K562 (cell line): ENCODE measurements around the gene TRAPPC13. TPM values are rescaled to one million over a fixed set of nuclear protein-coding genes. Genes with fewer than 3 reads are reported as not detected.

Experiments used
- ATAC-seq: fragments of 200-7000 bp; cut with Tn5 transposase; 3 replicates; pipeline ENCODE4 v1.9.1; 2020; ENCODE audit warnings: moderate library complexity
- BruUV-seq: library from RNA; stranded (reverse); fragments of 400-500 nt; replicated peaks from 2 replicates; lab custom pipeline; 2021; lab: Mats Ljungman, UMichigan
- CTCF ChIA-PET: fragments of 300-600 bp; formaldehyde crosslinking; extraction: SDS; loops from one replicate; lab custom pipeline; 2021; ENCODE audit warnings: low intra/inter-chr PET ratio; lab: Yijun Ruan, JAX
- POLR2A ChIA-PET: fragments of 300-600, 350-650 bp; sonication (Branson Sonifier 250); formaldehyde crosslinking; extraction: SDS; loops from one replicate; lab custom pipeline; 2021; ENCODE audit warnings: antibody characterized with exemption, inconsistent platforms; lab: Yijun Ruan, JAX
- DNase-seq, 4 experiments: peaks; one replicate each; pipeline versions ENCODE4 v3.0.0 to v3.0.0-alpha.2; 2011 to 2018; ENCODE audit warnings: low spot score in 3 of 4, mixed read lengths in 3 of 4; ENCODE audit errors: extremely low read depth in 1 of 4
- FAIRE-seq: peaks from 2 replicates; lab custom pipeline; 2011; peaks lifted over from hg19 to GRCh38; lab: Jason Lieb, UNC
- H2AFZ ChIP-seq: 2 replicates; pipeline ENCODE4 v1.6.0; 2011; ENCODE audit warnings: low read depth, low read length, control low read depth, inconsistent platforms
- H3K27ac ChIP-seq: fragments of 200-600 bp; 3 replicates; pipeline ENCODE4 v1.8.0; 2011; ENCODE audit warnings: low read depth, mild to moderate bottlenecking, control low read depth, inconsistent platforms, low read length, moderate library complexity, mixed read lengths; ENCODE audit errors: extremely low read depth
- H3K27me3 ChIP-seq, 2 experiments: fragments of 300-600 bp in 1 of 2; 2 replicates in 1 of 2; 3 replicates in 1 of 2; pipeline versions ENCODE4 v1.6.0 to v1.8.0; 2011; ENCODE audit warnings: inconsistent platforms in 2 of 2, low read length in 2 of 2, mild to moderate bottlenecking in 1 of 2, mixed read lengths in 1 of 2, moderate library complexity in 1 of 2; ENCODE audit not compliant: control insufficient read depth in 2 of 2, insufficient read depth in 2 of 2
- H3K36me3 ChIP-seq: fragments of 300-600 bp; 3 replicates; pipeline ENCODE4 v1.8.0; 2011; ENCODE audit warnings: mild to moderate bottlenecking, low read length, inconsistent platforms; ENCODE audit not compliant: control insufficient read depth, insufficient read depth
- H3K4me1 ChIP-seq, 2 experiments: fragments of 200-600 bp in 1 of 2; replicated peaks in 1 of 2; 2 replicates in 1 of 2; 3 replicates in 1 of 2; pipeline versions ENCODE4 v1.5.1 to v1.8.0; 2011; ENCODE audit warnings: inconsistent platforms in 2 of 2, low read length in 2 of 2, mild to moderate bottlenecking in 1 of 2, mixed read lengths in 1 of 2, moderate library complexity in 1 of 2; ENCODE audit not compliant: control insufficient read depth in 2 of 2, insufficient read depth in 2 of 2
- H3K4me2 ChIP-seq: 2 replicates; pipeline ENCODE4 v1.6.1; 2011; ENCODE audit warnings: low read length, control low read depth, inconsistent platforms, mixed read lengths; ENCODE audit not compliant: insufficient read depth
- H3K4me3 ChIP-seq: fragments of 200-600 bp; sonication (generic), shearing (Covaris generic); 2 replicates; pipeline ENCODE4 v1.5.1; 2016; ENCODE audit warnings: control low read depth, inconsistent platforms
- H3K79me2 ChIP-seq: fragments of 200-600 bp; 3 replicates; pipeline ENCODE4 v1.8.0; 2011; ENCODE audit warnings: low read length, inconsistent platforms; ENCODE audit not compliant: control insufficient read depth, insufficient read depth
- H3K9ac ChIP-seq, 2 experiments: 2 replicates each; pipeline versions ENCODE4 v1.6.0 to v1.6.1; 2011; ENCODE audit warnings: low read depth in 2 of 2, low read length in 2 of 2, control low read depth in 1 of 2, inconsistent platforms in 1 of 2, mild to moderate bottlenecking in 1 of 2, mixed read lengths in 1 of 2; ENCODE audit not compliant: insufficient read depth in 1 of 2
- H3K9me1 ChIP-seq: one replicate; pipeline ENCODE4 v1.6.0; 2011; ENCODE audit warnings: inconsistent platforms, mild to moderate bottlenecking, low read length, moderate library complexity; ENCODE audit not compliant: control insufficient read depth, insufficient read depth
- H3K9me3 ChIP-seq: replicated peaks from 2 replicates; pipeline ENCODE4 v1.5.1; 2011; ENCODE audit warnings: low read depth, low read length, inconsistent platforms; ENCODE audit not compliant: control insufficient read depth, insufficient read depth
- H4K20me1 ChIP-seq: replicated peaks from 2 replicates; pipeline ENCODE4 v1.6.1; 2011; ENCODE audit warnings: low read length, inconsistent platforms, mixed read lengths; ENCODE audit not compliant: control insufficient read depth, insufficient read depth
- CHCHD3 ChIP-seq: fragments of 250-450 bp; sonication (Bioruptor Pico); IDR thresholded peaks from 2 replicates; pipeline ENCODE4 v2.1.2; 2022; ENCODE audit warnings: mild to moderate bottlenecking
- DACH1 ChIP-seq: fragments of 450-650 bp; IDR thresholded peaks from 2 replicates; pipeline ENCODE4 v1.6.1; 2018; ENCODE audit not compliant: partially characterized antibody
- DDX20 ChIP-seq: fragments of 450-650 bp; IDR thresholded peaks from 2 replicates; pipeline ENCODE4 v1.6.1; 2016; ENCODE audit warnings: missing genetic modification characterization, low read depth, mild to moderate bottlenecking, missing compliant biosample characterization, moderate library complexity
- ELF2 ChIP-seq: fragments of 250-450 bp; sonication (Bioruptor Pico); IDR thresholded peaks from 2 replicates; pipeline ENCODE4 v1.5.0; 2021; ENCODE audit warnings: mild to moderate bottlenecking
- HLTF ChIP-seq: fragments of 450-650 bp; IDR thresholded peaks from 2 replicates; pipeline ENCODE4 v1.6.1; 2016
- KAT7 ChIP-seq: sonication (generic); formaldehyde crosslinking; IDR thresholded peaks from 2 replicates; pipeline ENCODE4 v1.8.0; 2022; ENCODE audit warnings: missing genetic modification reagents, mild to moderate bottlenecking, borderline replicate concordance
- KAT8 ChIP-seq: fragments of 450-650 bp; IDR thresholded peaks from 2 replicates; pipeline ENCODE4 v1.6.1; 2016; ENCODE audit warnings: low read depth, mild to moderate bottlenecking
- KDM5B ChIP-seq: fragments of 200-600 bp; sonication (generic); IDR thresholded peaks from 2 replicates; pipeline ENCODE4 v1.6.1; 2012; ENCODE audit warnings: low read depth, mild to moderate bottlenecking, moderate library complexity, low read length, control low read depth, inconsistent platforms; ENCODE audit not compliant: insufficient replicate concordance
- KLF1 ChIP-seq: fragments of 450-650 bp; IDR thresholded peaks from 2 replicates; pipeline ENCODE4 v1.6.1; 2016; ENCODE audit warnings: missing genetic modification characterization, missing compliant biosample characterization
- NELFE ChIP-seq: IDR thresholded peaks from 2 replicates; pipeline ENCODE4 v1.6.1; 2011; ENCODE audit warnings: mild to moderate bottlenecking; ENCODE audit not compliant: insufficient read depth, insufficient read length
- PRPF4 ChIP-seq: fragments of 200-400 bp; formaldehyde crosslinking; IDR thresholded peaks from one replicate; pipeline ENCODE4 v1.6.1; 2017; ENCODE audit warnings: low read length, low read depth, mild to moderate bottlenecking; ENCODE audit not compliant: insufficient read depth, poor library complexity, severe bottlenecking
- RCOR1 ChIP-seq, 2 experiments: IDR thresholded peaks; 2 replicates each; pipeline ENCODE4 v1.6.1; 2012; ENCODE audit warnings: low read depth in 2 of 2, low read length in 2 of 2, borderline replicate concordance in 1 of 2, improper control_type of control experiment in 1 of 2
- SMAD1 ChIP-seq: fragments of 150-350 bp; IDR thresholded peaks from 2 replicates; pipeline ENCODE4 v1.6.1; 2014; ENCODE audit warnings: low read length, low read depth; ENCODE audit not compliant: partially characterized antibody
- WGBS: fragments of 100-300 bp; shearing (Covaris generic); methylation state at CpG from one replicate; pipeline ENCODE4 v1.1.6; 2016; ENCODE audit warnings: low coverage, mixed read lengths; ENCODE audit not compliant: insufficient coverage; ENCODE audit errors: missing lambda C conversion rate; 5-methylcytosine and 5-hydroxymethylcytosine counted together
- in situ Hi-C: fragments of 300-500 bp; cut with MboI; formaldehyde crosslinking; loops from 4 replicates; pipeline ENCODE4 v1.15.0; 2018; ENCODE audit warnings: inconsistent platforms, mixed read lengths
- intact Hi-C: fragments of 100-400 bp; cut with micrococcal nuclease; formaldehyde crosslinking; loops from 2 replicates; pipeline ENCODE4 v1.14.2; 2022
- polyA plus RNA-seq, 8 experiments: library from polyadenylated mRNA; depleted of rRNA in 4 of 8; stranded (reverse) in 5 of 8; unstranded in 3 of 8; fragments of >200 nt; fragmentation: Nextera tagmentation in 2 of 8; fragmentation: Illumina TruSeq in 1 of 8; extraction: Ambion mirVana in 2 of 8; extraction: Trizol in 1 of 8; gene quantifications; 2 replicates each; pipeline versions ENCODE4 v1.2.1 to v1.2.3, GENCODE V29; 2011 to 2014; ENCODE audit warnings: inconsistent platforms in 1 of 8, missing spikeins in 1 of 8
- total RNA-seq, 7 experiments: library from RNA; depleted of rRNA in 6 of 7; stranded (reverse); fragments of >200 nt in 6 of 7; fragmentation: Illumina TruSeq in 2 of 7; extraction: Trizol in 2 of 7; gene quantifications; 2 replicates each; pipeline versions ENCODE4 v1.2.1 to v1.2.3, GENCODE V29; 2011 to 2021; ENCODE audit warnings: low replicate concordance in 1 of 7
- TF ChIP-seq, protein P1 (sequence below): fragments of 450-650 bp; IDR thresholded peaks from 2 replicates; pipeline ENCODE4 v1.6.1; 2016; ENCODE audit warnings: borderline replicate concordance
- TF ChIP-seq, protein P2 (sequence below): IDR thresholded peaks from 2 replicates; pipeline ENCODE4 v1.6.1; 2014; ENCODE audit warnings: antibody characterized with exemption
- TF ChIP-seq, protein P3 (sequence below): sonication (generic); formaldehyde crosslinking; IDR thresholded peaks from 2 replicates; pipeline ENCODE4 v1.8.0; 2022; ENCODE audit warnings: mild to moderate bottlenecking, missing genetic modification reagents

Gene TRAPPC13
- total and polyA plus RNA-seq, 9 of the 15 experiments (the other 6 are each of a cell fraction or from before 2014, with no cell fraction given), result 16.2 to 43.8 (median 24.0) TPM

DNA sequence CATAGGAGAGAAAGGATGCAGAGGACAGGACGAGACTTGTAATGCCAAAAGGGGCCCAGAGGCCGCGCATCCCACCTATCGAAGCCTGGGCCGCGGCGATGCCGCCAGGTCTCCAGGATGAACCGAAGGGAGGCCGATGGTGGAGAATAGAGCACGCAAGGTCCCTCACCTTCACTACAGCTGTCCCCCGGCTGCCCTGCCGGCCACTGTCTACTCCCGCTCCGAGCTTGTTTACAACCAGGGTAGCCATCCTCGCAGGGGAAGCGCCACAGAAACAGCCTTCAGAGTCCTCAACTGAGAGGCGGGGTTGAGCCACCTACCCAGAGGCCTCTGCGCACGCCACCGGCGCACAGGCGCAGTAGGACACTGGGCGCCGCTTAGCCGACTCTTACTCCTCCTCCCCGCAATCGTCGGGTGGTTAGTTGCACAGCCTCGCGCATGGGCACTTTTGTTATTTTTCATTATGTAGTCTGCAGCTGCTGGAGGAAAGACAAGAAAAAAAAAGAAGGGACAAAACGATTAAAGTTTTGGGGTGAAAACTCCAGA lies 729 bp upstream of the TRAPPC13 start, which contains the start of gene TRIM23:
Gene TRIM23, minus strand, starts transcription at position 309 of the 546 bp plus-strand sequence. Its CDS starts 59 bp downstream, at position 250.
- H4K20me1 ChIP-seq, result no peaks in the 10 kb centered on the region; the same call in 1 of the 2 replicates
- H3K9ac ChIP-seq, result peak within 1 kb of the TSS; percentile 91 to 93
- no TSS peak for BruUV-seq
- FAIRE-seq (peak; percentile 85), DNase-seq (peak; percentile 79 to 95 (median 86)), ATAC-seq (peak; percentile 98)
- H3K36me3 ChIP-seq, result peaks cover 10% of the 10 kb centered on the region; the same call in 2 of the 3 replicates
- in situ Hi-C loops, result no loop called here
- peaks cover 6 to 14% of the 10 kb centered on the region in 2 experiments for H3K4me1 ChIP-seq
- POLR2A ChIA-PET, result interaction anchor here (0.6 to 1.4 kb wide), 3 partner anchors 11 to 61 kb away, joined by 3 to 5 read pairs (median 4); partner anchors contain the start of genes CENPK and PPWD1
- H3K79me2 ChIP-seq, result peaks cover 74% of the 10 kb centered on the region
- H3K9me1 ChIP-seq, result no peaks in the 10 kb centered on the region
- CTCF ChIA-PET, result no interaction called here
- H3K4me2 ChIP-seq, result peak within 1 kb of the TSS; percentile 95
- H2AFZ ChIP-seq, result peak within 1 kb of the TSS; percentile 100
- peak within 1 kb of the TSS; percentile 84 for H3K27ac ChIP-seq
- WGBS, result under 1% methylated on average over 32 of the region's 32 CpGs
- H3K9me3 ChIP-seq, result no peaks in the 10 kb centered on the region
- intact Hi-C loops, result loop anchor here (2.0 to 10.0 kb wide), 2 partner anchors 101 to 301 kb away; partner anchors contain the start of gene ERBIN
- H3K4me3 ChIP-seq, result peak within 1 kb of the TSS; percentile 59
- H3K27me3 ChIP-seq, result no peaks in the 10 kb centered on the region
- TF ChIP-seq KDM5B (peak; percentile 35), KAT7 (CRISPR knock-in tag) (no peak), PRPF4 (no peak), DDX20 (tag) (no peak), DACH1 (no peak), SMAD1 (peak; percentile 18), RCOR1 (IDR thresholded peaks at IDR 0.05; ENCODE audit: borderline replicate concordance in 1 of 2, low read depth in 2 of 2, low read length in 2 of 2) (peak in 1 of 2 experiments; percentile 35; a peak in 1 of 4 replicates), KLF1 (tag) (no peak), KAT8 (no peak), CHCHD3 (CRISPR knock-in tag) (no peak), HLTF (no peak), NELFE (no peak), ELF2 (no peak)
- TF ChIP-seq, protein P1, sequence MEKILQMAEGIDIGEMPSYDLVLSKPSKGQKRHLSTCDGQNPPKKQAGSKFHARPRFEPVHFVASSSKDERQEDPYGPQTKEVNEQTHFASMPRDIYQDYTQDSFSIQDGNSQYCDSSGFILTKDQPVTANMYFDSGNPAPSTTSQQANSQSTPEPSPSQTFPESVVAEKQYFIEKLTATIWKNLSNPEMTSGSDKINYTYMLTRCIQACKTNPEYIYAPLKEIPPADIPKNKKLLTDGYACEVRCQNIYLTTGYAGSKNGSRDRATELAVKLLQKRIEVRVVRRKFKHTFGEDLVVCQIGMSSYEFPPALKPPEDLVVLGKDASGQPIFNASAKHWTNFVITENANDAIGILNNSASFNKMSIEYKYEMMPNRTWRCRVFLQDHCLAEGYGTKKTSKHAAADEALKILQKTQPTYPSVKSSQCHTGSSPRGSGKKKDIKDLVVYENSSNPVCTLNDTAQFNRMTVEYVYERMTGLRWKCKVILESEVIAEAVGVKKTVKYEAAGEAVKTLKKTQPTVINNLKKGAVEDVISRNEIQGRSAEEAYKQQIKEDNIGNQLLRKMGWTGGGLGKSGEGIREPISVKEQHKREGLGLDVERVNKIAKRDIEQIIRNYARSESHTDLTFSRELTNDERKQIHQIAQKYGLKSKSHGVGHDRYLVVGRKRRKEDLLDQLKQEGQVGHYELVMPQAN, result no peak
- TF ChIP-seq, protein P2, sequence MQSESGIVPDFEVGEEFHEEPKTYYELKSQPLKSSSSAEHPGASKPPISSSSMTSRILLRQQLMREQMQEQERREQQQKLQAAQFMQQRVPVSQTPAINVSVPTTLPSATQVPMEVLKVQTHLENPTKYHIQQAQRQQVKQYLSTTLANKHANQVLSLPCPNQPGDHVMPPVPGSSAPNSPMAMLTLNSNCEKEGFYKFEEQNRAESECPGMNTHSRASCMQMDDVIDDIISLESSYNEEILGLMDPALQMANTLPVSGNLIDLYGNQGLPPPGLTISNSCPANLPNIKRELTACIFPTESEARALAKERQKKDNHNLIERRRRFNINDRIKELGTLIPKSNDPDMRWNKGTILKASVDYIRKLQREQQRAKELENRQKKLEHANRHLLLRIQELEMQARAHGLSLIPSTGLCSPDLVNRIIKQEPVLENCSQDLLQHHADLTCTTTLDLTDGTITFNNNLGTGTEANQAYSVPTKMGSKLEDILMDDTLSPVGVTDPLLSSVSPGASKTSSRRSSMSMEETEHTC, result no peak
- TF ChIP-seq, protein P3, sequence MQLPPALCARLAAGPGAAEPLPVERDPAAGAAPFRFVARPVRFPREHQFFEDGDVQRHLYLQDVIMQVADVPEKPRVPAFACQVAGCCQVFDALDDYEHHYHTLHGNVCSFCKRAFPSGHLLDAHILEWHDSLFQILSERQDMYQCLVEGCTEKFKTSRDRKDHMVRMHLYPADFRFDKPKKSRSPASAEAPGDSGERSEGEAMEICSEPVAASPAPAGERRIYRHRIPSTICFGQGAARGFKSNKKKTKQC (CRISPR knock-in tag), result no peak
